Stimulated activated CD8-positive, alpha-beta memory T cell treated with anti-CD3 and anti-CD28 coated beads, Interleukin-15, amount 100 ng/mL, for 1 hour (primary cell): ENCODE data around the gene LHX4.

Source experiments
- DNase-seq: peaks from one replicate; pipeline ENCODE4 v3.0.0-alpha.2; 2020; ENCODE audit warnings: low read depth

Gene LHX4

GRCh38 chr1:180309338-180309737, 79.3 kb downstream of the LHX4 start:
- DNase-seq = no peak

GRCh38 chr1:180310095-180310494, 80.0 kb downstream of the LHX4 start:
- DNase-seq = no peak

GRCh38 chr1:180311011-180311730, 81.1 kb downstream of the LHX4 start:
- no peak for DNase-seq

DNA sequence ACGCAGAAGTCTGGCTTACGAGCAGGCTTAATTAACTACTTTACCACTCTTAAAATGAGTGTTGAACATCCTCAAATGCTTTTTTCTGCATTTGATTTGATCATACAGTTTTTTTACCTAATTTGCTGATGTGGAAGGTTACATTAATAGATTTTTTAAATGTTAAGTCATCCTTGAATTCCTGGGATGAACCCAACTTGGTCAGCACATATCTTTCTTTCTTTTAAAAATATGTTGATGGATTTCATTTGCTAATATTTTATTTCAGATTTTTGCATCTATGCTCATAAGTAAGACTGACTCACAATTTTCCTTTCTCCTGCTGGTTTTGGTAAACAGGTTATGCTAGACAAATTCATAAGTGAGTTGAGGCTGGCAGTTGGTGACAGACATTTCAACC, 82.9 kb downstream of the LHX4 start:
- no peak for DNase-seq

DNA sequence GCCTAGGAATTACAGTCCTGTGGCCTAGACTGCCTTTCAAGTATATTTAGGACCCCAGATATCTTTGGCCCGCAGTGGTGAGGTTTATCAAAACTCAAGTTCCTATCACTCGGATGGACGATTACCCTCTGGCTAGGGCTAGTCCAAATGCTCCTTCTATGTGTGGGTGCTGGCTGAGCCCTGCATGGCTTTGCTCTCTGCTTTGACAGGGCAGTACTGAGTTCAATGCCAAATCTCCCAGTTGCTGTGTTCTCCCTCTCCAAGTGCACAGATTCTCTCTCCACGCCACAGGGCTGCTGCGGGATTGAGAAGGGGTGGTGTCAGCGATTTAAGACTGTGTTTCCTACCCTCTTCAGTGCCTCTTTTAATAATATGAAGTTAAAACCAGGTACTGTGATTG, 97.0 kb downstream of the LHX4 start:
- no peak for DNase-seq
